IPS-20b (cell line): ENCODE results near the gene FRMD4A.

Source experiments
- H3K27ac ChIP-seq: one replicate; pipeline ENCODE4 v1.5.1; 2013; ENCODE audit warnings: low read length
- H3K27me3 ChIP-seq: 2 replicates; pipeline ENCODE4 v1.6.1; 2013; ENCODE audit warnings: mild to moderate bottlenecking, low read length, inconsistent platforms; ENCODE audit not compliant: insufficient read depth
- H3K36me3 ChIP-seq: 2 replicates; pipeline ENCODE4 v1.6.1; 2013; ENCODE audit warnings: low read depth, mild to moderate bottlenecking, inconsistent platforms, low read length, moderate library complexity; ENCODE audit not compliant: insufficient read depth
- H3K4me1 ChIP-seq: 2 replicates; pipeline ENCODE4 v1.6.1; 2013; ENCODE audit warnings: mild to moderate bottlenecking, control low read depth, inconsistent platforms, low read length, moderate library complexity; ENCODE audit not compliant: insufficient read depth
- H3K4me3 ChIP-seq: 2 replicates; pipeline ENCODE4 v1.5.1; 2013; ENCODE audit warnings: mild to moderate bottlenecking, low read length, inconsistent platforms
- H3K9ac ChIP-seq: 2 replicates; pipeline ENCODE4 v1.6.1; 2013; ENCODE audit warnings: low read depth, mild to moderate bottlenecking, inconsistent platforms, low read length, moderate library complexity
- H3K9me3 ChIP-seq: 2 replicates; pipeline ENCODE4 v1.6.1; 2013; ENCODE audit warnings: mild to moderate bottlenecking, low read depth, low read length, inconsistent platforms; ENCODE audit not compliant: insufficient read depth

Gene FRMD4A

GRCh38 chr10:13703997-13704536 lies 626.7 kb downstream of the FRMD4A start:
- peaks cover 31% of the 10 kb centered on the region; the same call in 1 of the 2 replicates for H3K36me3 ChIP-seq
- H3K27me3 ChIP-seq = no peaks in the 10 kb centered on the region
- H3K4me1 ChIP-seq = peaks cover 27% of the 10 kb centered on the region
- no peak overlapping the region for H3K9ac ChIP-seq
- no peaks in the 10 kb centered on the region for H3K9me3 ChIP-seq
- no peak overlapping the region for H3K27ac ChIP-seq
- H3K4me3 ChIP-seq = no peak overlapping the region

GRCh38 chr10:13703101-13703818 lies 627.5 kb downstream of the FRMD4A start:
- no peaks in the 10 kb centered on the region for H3K27me3 ChIP-seq
- H3K4me3 ChIP-seq = no peak overlapping the region
- no peaks in the 10 kb centered on the region for H3K9me3 ChIP-seq
- H3K9ac ChIP-seq = no peak overlapping the region
- H3K27ac ChIP-seq = no peak overlapping the region
- peaks cover 36% of the 10 kb centered on the region; the same call in 1 of the 2 replicates for H3K36me3 ChIP-seq
- peaks cover 23% of the 10 kb centered on the region; the same call in 1 of the 2 replicates for H3K4me1 ChIP-seq

DNA sequence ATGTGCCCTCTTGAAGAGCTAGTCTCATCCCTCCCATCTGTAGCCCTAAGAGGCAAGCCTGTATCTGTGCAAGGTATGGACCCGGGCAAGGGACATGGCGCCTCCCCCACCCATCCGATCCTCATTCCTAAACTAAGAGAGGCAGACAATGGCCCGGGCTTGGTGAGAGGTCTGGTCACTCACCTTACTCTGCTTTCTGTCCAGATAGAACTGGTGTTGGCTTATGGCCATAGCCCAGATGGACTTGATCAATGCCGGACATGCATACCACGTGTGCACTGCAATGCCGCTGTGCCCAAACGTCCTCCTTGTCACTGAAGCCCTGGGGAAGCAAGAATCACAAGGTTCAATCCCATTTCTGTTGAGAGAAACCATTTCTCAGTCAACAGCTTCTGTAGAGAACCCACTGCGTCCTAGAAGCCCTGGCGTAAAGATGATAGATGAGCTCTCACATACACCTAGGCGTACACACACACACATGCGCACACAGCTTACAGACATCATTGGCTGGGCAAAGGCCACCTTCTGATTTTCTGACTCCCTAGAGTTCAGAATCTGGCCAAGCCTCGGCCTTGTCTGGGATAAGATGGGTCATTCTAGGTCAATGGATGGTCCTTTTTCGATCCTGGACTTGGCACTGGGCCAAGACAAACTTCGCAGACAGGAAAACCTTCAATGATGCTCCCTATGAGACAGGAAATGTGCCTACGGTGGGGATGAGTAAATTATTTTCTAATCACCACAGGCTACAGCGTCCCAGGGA lies 629.4 kb downstream of the FRMD4A start:
- Histone ChIP-seq H3K4me3 (no peak overlapping the region), H3K9me3 (no peaks in the 10 kb centered on the region), H3K36me3 (peaks cover 52% of the 10 kb centered on the region; the same call in 1 of the 2 replicates), H3K9ac (no peak overlapping the region), H3K4me1 (peaks cover 13% of the 10 kb centered on the region; the same call in 1 of the 2 replicates), H3K27me3 (no peaks in the 10 kb centered on the region), H3K27ac (no peak overlapping the region)

- H3K36me3 ChIP-seq = peaks cover 59% of the 10 kb centered on the region; the same call in 1 of the 2 replicates
Measured at GRCh38 chr10:13700473-13701144, 630.1 kb downstream of the FRMD4A start.

GRCh38 chr10:13699216-13699615 lies 631.5 kb downstream of the FRMD4A start:
- no peak overlapping the region for H3K4me3 ChIP-seq
- no peaks in the 10 kb centered on the region for H3K9me3 ChIP-seq
- H3K36me3 ChIP-seq = peaks cover 72% of the 10 kb centered on the region; the same call in 1 of the 2 replicates
- no peaks in the 10 kb centered on the region for H3K27me3 ChIP-seq
- no peak overlapping the region for H3K27ac ChIP-seq
- 0 out of 2 replicates have a peak, but pooled peaks cover 3% of the 10 kb centered on the region for H3K4me1 ChIP-seq
- no peak overlapping the region for H3K9ac ChIP-seq

More at GRCh38 chr10:13700473-13701144, 630.1 kb downstream of the FRMD4A start:
- Histone ChIP-seq H3K9ac (no peak overlapping the region), H3K4me3 (no peak overlapping the region), H3K4me1 (peaks cover 8% of the 10 kb centered on the region; the same call in 1 of the 2 replicates), H3K9me3 (no peaks in the 10 kb centered on the region), H3K27ac (no peak overlapping the region), H3K27me3 (no peaks in the 10 kb centered on the region)

GRCh38 chr10:13698217-13698616 lies 632.5 kb downstream of the FRMD4A start:
- Histone ChIP-seq H3K4me3 (no peak overlapping the region), H3K27me3 (no peaks in the 10 kb centered on the region), H3K36me3 (peaks cover 78% of the 10 kb centered on the region), H3K4me1 (0 out of 2 replicates have a peak, but pooled peaks cover 2% of the 10 kb centered on the region), H3K9ac (no peak overlapping the region), H3K9me3 (no peaks in the 10 kb centered on the region), H3K27ac (no peak overlapping the region)

DNA sequence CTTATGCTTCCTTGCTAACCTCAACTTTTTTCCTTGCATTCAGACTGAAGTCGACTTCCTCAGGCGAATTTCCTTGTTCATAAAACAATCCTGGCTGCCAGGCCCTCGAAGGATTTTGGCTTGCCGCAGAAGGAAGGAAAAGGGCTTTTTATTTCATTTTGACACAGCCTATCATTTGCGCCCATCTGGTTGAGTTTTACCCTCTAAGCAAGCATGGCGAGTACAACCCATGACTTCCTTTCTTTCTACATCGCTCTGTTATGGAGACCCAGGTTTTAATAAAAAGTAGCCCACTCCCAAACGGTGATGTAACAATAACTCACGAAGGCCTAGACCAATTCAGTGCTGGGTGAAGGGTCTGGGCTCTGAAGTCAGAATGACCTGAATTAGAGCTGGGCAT lies 634.7 kb downstream of the FRMD4A start:
- H3K27me3 ChIP-seq = no peaks in the 10 kb centered on the region
- no peaks in the 10 kb centered on the region for H3K9me3 ChIP-seq
- no peaks in the 10 kb centered on the region for H3K4me1 ChIP-seq
- H3K4me3 ChIP-seq = no peak overlapping the region
- H3K36me3 ChIP-seq = peaks cover 84% of the 10 kb centered on the region
- no peak overlapping the region for H3K27ac ChIP-seq
- no peak overlapping the region for H3K9ac ChIP-seq

- Histone ChIP-seq H3K9me3 (no peaks in the 10 kb centered on the region), H3K36me3 (peaks cover 80% of the 10 kb centered on the region), H3K9ac (no peak overlapping the region), H3K4me1 (no peaks in the 10 kb centered on the region; the same call in 1 of the 2 replicates), H3K4me3 (no peak overlapping the region), H3K27ac (no peak overlapping the region), H3K27me3 (no peaks in the 10 kb centered on the region)
Measured at GRCh38 chr10:13695588-13695987, 635.1 kb downstream of the FRMD4A start.

GRCh38 chr10:13693783-13694700 lies 636.7 kb downstream of the FRMD4A start:
- H3K27ac ChIP-seq = no peak overlapping the region
- H3K4me3 ChIP-seq = no peak overlapping the region
- no peak overlapping the region for H3K9ac ChIP-seq
- H3K36me3 ChIP-seq = peaks cover 65% of the 10 kb centered on the region
- no peaks in the 10 kb centered on the region for H3K27me3 ChIP-seq
- peaks cover 2% of the 10 kb centered on the region; the same call in 1 of the 2 replicates for H3K4me1 ChIP-seq
- H3K9me3 ChIP-seq = no peaks in the 10 kb centered on the region

GRCh38 chr10:13690281-13690825 lies 640.4 kb downstream of the FRMD4A start:
- no peak overlapping the region for H3K9ac ChIP-seq
- H3K9me3 ChIP-seq = no peaks in the 10 kb centered on the region
- H3K4me1 ChIP-seq = peaks cover 2% of the 10 kb centered on the region; the same call in 1 of the 2 replicates
- H3K27me3 ChIP-seq = no peaks in the 10 kb centered on the region
- peaks cover 52% of the 10 kb centered on the region for H3K36me3 ChIP-seq
- no peak overlapping the region for H3K27ac ChIP-seq
- no peak overlapping the region for H3K4me3 ChIP-seq
